DMS53 (cell line): ENCODE results near the gene IGSF23.
A peak's percentile ranks its signal among the peaks of the same experiment; 100 is the strongest.
"Not testable (repeated sequence)": the region's sequence is repeated elsewhere in the genome, so short reads cannot be mapped to it uniquely, and the experiment has no call there.

ENCODE experiments used
- DNase-seq: peaks from one replicate; lab custom pipeline; 2025; lab: John Stamatoyannopoulos, UW

Gene IGSF23

GRCh38 chr19:44614313-44614712 lies 950 bp downstream of the IGSF23 start:
- no peak for DNase-seq

- no peak for DNase-seq
Observed at GRCh38 chr19:44615863-44616247, 2.5 kb downstream of the IGSF23 start.

- no peak for DNase-seq
Observed at GRCh38 chr19:44617110-44617880, 3.9 kb downstream of the IGSF23 start.

- DNase-seq = no peak
Observed at GRCh38 chr19:44618640-44619357, 5.4 kb downstream of the IGSF23 start.

GRCh38 chr19:44620667-44621066 lies 7.3 kb downstream of the IGSF23 start:
- no peak for DNase-seq

GRCh38 chr19:44621367-44621766 lies 8.0 kb downstream of the IGSF23 start:
- DNase-seq = no peak

- DNase-seq = peak; percentile 33
Observed at GRCh38 chr19:44623080-44623479, 9.7 kb downstream of the IGSF23 start.

- no peak for DNase-seq
Observed at GRCh38 chr19:44623626-44624025, 10.3 kb downstream of the IGSF23 start.

GRCh38 chr19:44624840-44625354 lies 11.5 kb downstream of the IGSF23 start:
- DNase-seq = no peak

- DNase-seq = not testable (repeated sequence)
Observed at GRCh38 chr19:44625637-44626036, 12.3 kb downstream of the IGSF23 start.

GRCh38 chr19:44626048-44626624 lies 12.8 kb downstream of the IGSF23 start:
- DNase-seq = no peak

- DNase-seq = no peak
Observed at GRCh38 chr19:44627631-44628030, 14.3 kb downstream of the IGSF23 start.

- no peak for DNase-seq
Observed at GRCh38 chr19:44628793-44629192, 15.4 kb downstream of the IGSF23 start.

GRCh38 chr19:44631611-44632010 lies 18.2 kb downstream of the IGSF23 start:
- DNase-seq = not testable (repeated sequence)

GRCh38 chr19:44634058-44634457 lies 20.7 kb downstream of the IGSF23 start:
- DNase-seq = not testable (repeated sequence)

GRCh38 chr19:44634785-44635184 lies 21.4 kb downstream of the IGSF23 start:
- DNase-seq = no peak

GRCh38 chr19:44635581-44636438 lies 22.4 kb downstream of the IGSF23 start:
- no peak for DNase-seq

- DNase-seq = no peak
Observed at GRCh38 chr19:44636439-44637389, 23.4 kb downstream of the IGSF23 start.

GRCh38 chr19:44637390-44637764 lies 24.0 kb downstream of the IGSF23 start:
- DNase-seq = no peak

- DNase-seq = no peak
Observed at GRCh38 chr19:44640518-44640917, 27.2 kb downstream of the IGSF23 start.
